Measurements from ENCODE around the gene NTRK1.

The NTRK1 gene

DNA sequence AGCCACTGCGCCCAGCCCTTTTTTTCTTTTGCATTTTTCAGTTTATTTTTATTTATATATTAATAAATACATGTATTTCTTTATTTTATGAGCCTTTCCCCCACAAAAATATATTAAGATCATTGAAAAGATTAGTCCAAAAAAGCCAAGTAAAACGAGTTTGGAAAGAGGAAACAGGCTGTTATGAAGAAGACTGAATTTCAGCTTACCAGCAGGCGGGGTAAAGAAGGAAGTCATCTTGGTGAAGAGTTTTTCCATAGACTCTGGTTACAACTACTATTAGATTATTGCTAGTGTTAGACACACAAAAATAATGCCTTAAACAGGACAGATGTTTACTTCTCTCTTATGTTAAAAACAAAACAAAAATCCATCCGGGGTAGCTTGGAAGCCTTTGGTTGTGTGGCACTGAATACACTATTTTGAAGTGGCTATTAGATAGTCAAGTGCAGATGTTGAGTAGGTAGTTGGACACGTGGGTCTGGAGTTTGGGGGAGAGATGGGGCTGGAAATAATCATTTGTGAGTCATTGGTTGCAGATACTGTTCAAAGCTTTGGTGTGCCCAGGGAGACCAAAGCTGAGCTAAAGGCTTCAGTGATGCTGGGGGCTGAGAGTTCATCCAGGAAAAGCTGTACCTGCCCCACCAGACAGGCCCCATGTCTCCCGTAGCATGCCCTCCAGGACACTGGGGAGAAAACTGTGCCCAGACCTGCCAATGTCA lies 51.1 kb downstream of the NTRK1 start:
- in situ Hi-C loops (cut with HindIII; ENCODE audit: low pct_unique_long_range_greater_than_20kb, low sequenced_read_pairs) = no loop called here
- no peak for DNase-seq (ENCODE audit: low read depth in 1 of 2, low spot score in 1 of 2)
- TF ChIP-seq JUND (IDR thresholded peaks at IDR 0.05; ENCODE audit: low read depth) = no peak

- no peak for DNase-seq (ENCODE audit: low read depth in 1 of 2, low spot score in 1 of 2)
- TF ChIP-seq JUND (IDR thresholded peaks at IDR 0.05; ENCODE audit: low read depth) = no peak
- in situ Hi-C loops (cut with HindIII; ENCODE audit: low pct_unique_long_range_greater_than_20kb, low sequenced_read_pairs) = no loop called here
These were observed 51.6 kb downstream of the NTRK1 start for GRCh38 chr1:156912310-156912709.

- no peak for TF ChIP-seq JUND (IDR thresholded peaks at IDR 0.05; ENCODE audit: low read depth)
- in situ Hi-C loops (cut with HindIII; ENCODE audit: low pct_unique_long_range_greater_than_20kb, low sequenced_read_pairs) = no loop called here
- DNase-seq (ENCODE audit: low read depth in 1 of 2, low spot score in 1 of 2) = no peak
These were observed 52.5 kb downstream of the NTRK1 start for GRCh38 chr1:156912861-156913808.

GRCh38 chr1:156913809-156914387 lies 53.2 kb downstream of the NTRK1 start:
- in situ Hi-C loops (cut with HindIII; ENCODE audit: low pct_unique_long_range_greater_than_20kb, low sequenced_read_pairs) = no loop called here
- no peak for DNase-seq (ENCODE audit: low read depth in 1 of 2, low spot score in 1 of 2)
- no peak for TF ChIP-seq JUND (IDR thresholded peaks at IDR 0.05; ENCODE audit: low read depth)

DNA sequence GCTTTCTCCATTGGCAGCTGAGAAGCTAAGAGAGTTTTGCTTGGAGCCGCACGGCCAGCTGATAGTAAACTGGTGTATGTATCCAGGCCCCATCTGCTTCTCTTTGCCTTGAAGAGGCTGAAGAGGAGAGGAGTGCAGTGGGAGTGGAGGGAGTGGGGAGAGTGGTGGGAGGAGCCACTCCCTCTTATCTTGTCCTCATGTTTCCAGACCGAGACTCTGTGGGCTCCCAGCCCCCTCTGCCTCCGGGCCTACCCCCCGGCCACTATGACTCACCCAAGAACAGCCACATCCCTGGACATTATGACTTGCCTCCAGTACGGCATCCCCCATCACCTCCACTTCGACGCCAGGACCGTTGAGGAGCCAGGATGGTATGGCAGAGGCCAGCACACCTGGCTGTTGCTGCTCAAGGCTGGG lies 53.8 kb downstream of the NTRK1 start:
- in situ Hi-C loops (cut with HindIII; ENCODE audit: low pct_unique_long_range_greater_than_20kb, low sequenced_read_pairs) = no loop called here

GRCh38 chr1:156920233-156921052 lies 59.8 kb downstream of the NTRK1 start, which contains the start of gene LRRC71:
Gene LRRC71, plus strand, starts transcription at chr1:156920632. Its CDS starts 172 bp downstream, at chr1:156920804.
- in situ Hi-C loops (cut with HindIII; ENCODE audit: low pct_unique_long_range_greater_than_20kb, low sequenced_read_pairs) = no loop called here
- no peak for TF ChIP-seq JUND (IDR thresholded peaks at IDR 0.05; ENCODE audit: low read depth)
- peak in 1 of 2 experiments; percentile 50 for DNase-seq (ENCODE audit: low read depth in 1 of 2, low spot score in 1 of 2)

More for the DNA sequence above, 53.8 kb downstream of the NTRK1 start:
- DNase-seq (ENCODE audit: low read depth in 1 of 2, low spot score in 1 of 2) = no peak
- no peak for TF ChIP-seq JUND (IDR thresholded peaks at IDR 0.05; ENCODE audit: low read depth)

DNA sequence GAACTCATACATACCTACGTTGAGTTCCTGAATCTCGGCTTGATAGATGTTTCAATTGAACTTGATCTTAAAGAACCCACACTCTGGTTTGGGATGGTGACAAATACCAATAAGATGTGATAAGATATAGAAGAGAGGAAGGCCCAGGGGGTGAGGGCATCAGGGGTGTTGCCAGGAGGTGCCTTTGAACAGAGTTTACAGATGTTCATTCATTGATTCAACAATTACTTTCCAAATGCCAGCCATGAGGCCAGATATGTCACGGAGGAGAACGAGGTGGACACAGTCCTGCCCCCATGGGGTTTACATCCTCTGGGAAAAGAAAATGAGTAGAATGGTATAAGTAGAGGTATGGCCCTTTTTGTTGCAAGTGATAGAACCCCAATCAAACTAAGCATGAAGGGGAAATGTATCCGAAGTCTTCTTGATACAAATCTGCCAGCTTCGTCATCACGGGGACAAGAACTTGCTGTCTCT lies 60.4 kb downstream of the NTRK1 start:
- no peak for DNase-seq (ENCODE audit: low read depth in 1 of 2, low spot score in 1 of 2)
- no peak for TF ChIP-seq JUND (IDR thresholded peaks at IDR 0.05; ENCODE audit: low read depth)
- in situ Hi-C loops (cut with HindIII; ENCODE audit: low pct_unique_long_range_greater_than_20kb, low sequenced_read_pairs) = no loop called here

DNA sequence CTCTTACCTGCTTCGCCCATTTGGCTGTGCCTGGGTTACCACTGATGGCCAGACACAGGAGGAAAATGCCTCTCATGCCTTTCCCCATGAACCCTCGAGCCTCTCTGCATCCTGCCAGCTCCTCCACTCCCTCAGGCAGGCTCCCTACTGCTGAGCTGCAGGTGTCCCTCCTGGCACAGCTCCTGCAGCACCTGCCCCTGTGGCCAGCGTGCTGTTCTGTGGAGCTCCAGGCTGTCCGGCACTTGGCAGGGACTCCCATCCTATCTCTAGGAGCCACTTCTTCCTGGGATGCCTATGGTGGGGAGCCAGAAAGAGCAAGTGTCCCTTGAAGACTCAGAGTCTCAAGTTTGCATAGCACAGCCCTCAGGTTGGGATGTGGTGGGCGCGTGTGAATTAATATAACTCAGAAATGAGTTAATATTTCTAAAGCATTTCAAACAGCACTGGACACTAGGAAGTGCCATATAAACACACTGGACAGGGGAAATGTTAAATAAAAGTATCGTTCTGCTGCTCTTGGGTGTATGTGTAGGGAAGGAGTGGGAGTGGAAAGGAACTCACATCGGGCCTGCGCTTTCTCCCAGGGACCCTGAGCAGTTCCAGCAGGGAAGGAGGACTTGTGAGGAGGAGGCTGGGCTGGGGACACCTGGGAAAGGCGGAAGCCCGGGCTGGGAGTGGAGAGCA lies 62.5 kb downstream of the NTRK1 start:
- peak; percentile 58 to 66 for DNase-seq (ENCODE audit: low read depth in 1 of 2, low spot score in 1 of 2)
- TF ChIP-seq JUND (IDR thresholded peaks at IDR 0.05; ENCODE audit: low read depth) = no peak
- in situ Hi-C loops (cut with HindIII; ENCODE audit: low pct_unique_long_range_greater_than_20kb, low sequenced_read_pairs) = no loop called here

DNA sequence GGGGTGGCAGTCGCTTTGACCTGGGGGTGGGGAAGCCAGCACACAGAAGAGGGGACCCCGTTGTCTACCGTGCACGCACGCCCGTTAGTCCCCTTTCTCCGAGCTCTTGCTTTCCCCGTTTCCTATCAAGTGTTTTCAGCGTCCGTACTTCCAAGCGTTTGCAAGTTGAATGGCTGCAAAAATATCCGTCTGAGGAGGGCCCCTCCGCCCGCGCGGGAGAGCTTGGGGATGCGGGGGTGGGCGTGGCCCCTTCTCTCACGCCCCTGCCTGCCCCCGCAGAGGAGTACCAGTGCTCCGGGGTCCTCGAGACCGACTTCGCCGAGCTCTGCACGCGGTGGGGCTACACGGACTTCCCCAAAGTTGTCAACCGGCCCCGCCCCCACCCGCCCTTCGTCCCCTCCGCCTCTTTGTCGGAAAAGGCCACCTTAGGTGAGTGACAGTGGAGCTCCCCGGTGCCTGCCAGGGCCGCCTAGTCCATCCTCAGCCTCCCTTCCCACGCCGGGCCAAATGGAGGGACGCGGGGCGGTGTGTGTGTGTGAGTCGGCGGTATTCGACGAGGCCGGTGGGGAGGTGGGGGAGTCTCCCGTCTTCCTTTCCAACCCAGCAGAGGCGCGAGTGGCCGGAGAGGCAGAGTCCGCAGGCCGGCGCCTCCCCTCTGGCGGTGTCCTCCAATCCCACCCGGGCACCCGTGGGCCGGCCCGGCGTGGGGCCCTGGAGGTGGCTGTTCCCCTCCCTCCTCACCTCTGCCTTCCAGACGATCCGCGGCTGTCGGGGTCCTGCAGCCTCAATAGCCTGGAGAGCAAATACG lies 63.2 kb downstream of the NTRK1 start:
- no peak for DNase-seq (ENCODE audit: low read depth in 1 of 2, low spot score in 1 of 2)
- TF ChIP-seq JUND (IDR thresholded peaks at IDR 0.05; ENCODE audit: low read depth) = no peak
- in situ Hi-C loops (cut with HindIII; ENCODE audit: low pct_unique_long_range_greater_than_20kb, low sequenced_read_pairs) = no loop called here

DNA sequence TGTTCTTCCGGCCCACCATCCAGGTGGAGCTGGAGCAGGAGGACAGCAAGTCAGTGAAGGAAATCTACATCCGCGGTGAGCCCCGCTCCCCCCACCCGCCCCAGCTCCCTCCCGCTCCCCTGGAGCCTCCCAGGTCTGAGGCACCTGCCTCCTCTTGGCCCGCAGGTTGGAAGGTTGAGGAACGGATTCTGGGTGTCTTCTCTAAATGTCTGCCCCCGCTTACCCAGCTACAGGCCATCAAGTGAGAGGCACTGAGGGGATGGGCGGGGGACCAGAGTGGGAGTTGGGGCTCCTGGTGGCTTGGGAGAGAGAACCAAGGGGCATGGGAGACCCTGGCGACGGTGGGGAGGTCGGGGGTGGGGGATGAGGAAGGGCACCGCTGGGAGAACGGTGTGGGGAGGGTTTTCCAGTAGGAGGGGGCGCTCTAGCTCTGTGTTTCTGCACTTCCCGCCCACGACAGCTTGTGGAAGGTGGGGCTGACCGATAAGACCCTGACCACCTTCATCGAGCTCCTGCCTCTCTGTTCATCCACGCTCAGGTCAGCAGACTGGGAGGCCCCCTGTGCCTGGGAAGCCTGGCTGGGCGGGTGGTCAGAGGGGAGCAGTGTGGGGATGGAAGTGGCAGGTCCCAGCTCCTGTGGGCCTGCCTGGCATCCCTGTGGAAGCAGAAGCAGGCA lies 64.0 kb downstream of the NTRK1 start:
- no peak for TF ChIP-seq JUND (IDR thresholded peaks at IDR 0.05; ENCODE audit: low read depth)
- DNase-seq (ENCODE audit: low read depth in 1 of 2, low spot score in 1 of 2) = no peak
- in situ Hi-C loops (cut with HindIII; ENCODE audit: low pct_unique_long_range_greater_than_20kb, low sequenced_read_pairs) = no loop called here

All from T47D (cell line).